ENCODE data around the gene URI1. TPM values are rescaled to one million over a fixed set of nuclear protein-coding genes. Genes with fewer than 3 reads are reported as not detected.

Gene URI1
- total RNA-seq, 1 donor = 60.9 TPM

GRCh38 chr19:29940971-29941585, 961 bp upstream of the URI1 start:
- DNase-seq (ENCODE audit: low read depth) = no peak
- no peak for TF ChIP-seq CTCF (IDR thresholded peaks at IDR 0.05; ENCODE audit: insufficient read depth, low read depth, low read length)
- no peak overlapping the region for H3K4me3 ChIP-seq (ENCODE audit: low read depth, low read length)

GRCh38 chr19:29942404-29943261, 594 bp downstream of the URI1 start:
- H3K4me3 ChIP-seq (ENCODE audit: low read depth, low read length) = peak overlapping the region; percentile 92
- peak; percentile 43 for DNase-seq (ENCODE audit: low read depth)
- TF ChIP-seq CTCF (IDR thresholded peaks at IDR 0.05; ENCODE audit: insufficient read depth, low read depth, low read length) = no peak

- TF ChIP-seq CTCF (IDR thresholded peaks at IDR 0.05; ENCODE audit: insufficient read depth, low read depth, low read length) = no peak
- no peak for DNase-seq (ENCODE audit: low read depth)
- H3K4me3 ChIP-seq (ENCODE audit: low read depth, low read length) = peak overlapping the region; percentile 92
Measured at GRCh38 chr19:29943615-29944014, 1.6 kb downstream of the URI1 start.

GRCh38 chr19:29944390-29945012, 2.5 kb downstream of the URI1 start:
- peak overlapping the region; percentile 27 for H3K4me3 ChIP-seq (ENCODE audit: low read depth, low read length)
- no peak for TF ChIP-seq CTCF (IDR thresholded peaks at IDR 0.05; ENCODE audit: insufficient read depth, low read depth, low read length)
- DNase-seq (ENCODE audit: low read depth) = no peak

- TF ChIP-seq CTCF (IDR thresholded peaks at IDR 0.05; ENCODE audit: insufficient read depth, low read depth, low read length) = no peak
- no peak overlapping the region for H3K4me3 ChIP-seq (ENCODE audit: low read depth, low read length)
- DNase-seq (ENCODE audit: low read depth) = no peak
Measured at GRCh38 chr19:29945017-29945416, 3.0 kb downstream of the URI1 start.

GRCh38 chr19:29945433-29945832, 3.4 kb downstream of the URI1 start:
- peak; percentile 61 for DNase-seq (ENCODE audit: low read depth)
- TF ChIP-seq CTCF (IDR thresholded peaks at IDR 0.05; ENCODE audit: insufficient read depth, low read depth, low read length) = no peak
- H3K4me3 ChIP-seq (ENCODE audit: low read depth, low read length) = no peak overlapping the region
